ENCODE measurements around the gene HMCN2. TPM values are rescaled to one million over a fixed set of nuclear protein-coding genes. Genes with fewer than 3 reads are reported as not detected.
A peak's percentile ranks its signal among the peaks of the same experiment; 100 is the strongest.

Gene HMCN2
- total RNA-seq, 4 donors from 2014 or later: 1.8 to 46.7 (median 24.4) TPM

DNA sequence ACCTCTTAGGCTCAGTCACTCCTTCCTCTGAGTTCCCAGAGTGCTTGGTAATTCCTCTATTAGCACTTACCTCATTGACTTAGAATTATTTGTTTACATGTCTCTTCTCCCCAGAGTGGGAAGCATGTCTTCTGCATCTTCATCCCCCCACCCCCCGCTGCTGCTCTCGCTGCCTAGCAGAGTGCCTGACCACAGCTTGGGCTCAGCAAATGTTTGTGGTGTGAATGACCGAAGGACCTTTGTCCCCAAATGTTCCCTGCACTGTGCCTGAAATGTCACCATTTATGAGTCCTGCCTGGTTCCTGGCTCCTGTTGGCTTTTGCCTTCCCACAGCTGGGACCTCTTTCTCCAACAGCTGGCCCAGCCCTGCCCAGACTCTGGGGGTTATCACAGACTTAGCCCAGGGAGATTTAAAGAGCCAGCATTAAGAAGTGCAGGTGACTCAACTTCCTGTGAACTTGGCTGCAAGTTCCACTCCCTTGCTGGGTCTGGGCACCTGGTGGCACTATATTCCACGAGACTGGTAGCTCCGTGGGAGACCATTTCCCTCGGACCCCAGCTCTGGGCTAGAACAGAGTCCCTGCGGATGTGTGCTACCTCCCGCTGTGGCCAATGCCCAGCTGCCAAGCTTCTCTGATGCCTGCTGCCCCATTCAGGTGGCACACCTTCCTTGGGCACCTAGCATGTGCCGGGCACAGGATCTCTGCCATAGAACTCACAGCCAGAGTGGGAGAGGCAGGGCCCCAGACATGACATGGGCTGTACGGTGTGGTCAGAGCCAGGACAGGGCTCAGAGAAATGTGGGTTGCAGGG lies 1.8 kb upstream of the HMCN2 start:
- no peak overlapping the region for H3K4me3 ChIP-seq
- H3K27me3 ChIP-seq: no peaks in the 10 kb centered on the region
- H3K4me1 ChIP-seq: peaks cover 0 to 6% of the 10 kb centered on the region in 2 donors
- H3K27ac ChIP-seq: peak overlapping the region in 1 of 2 donors; percentile 14
- no peaks in the 10 kb centered on the region for H3K36me3 ChIP-seq
- no peak for DNase-seq
- TF ChIP-seq POLR2A (IDR thresholded peaks at IDR 0.05): no peak
- TF ChIP-seq, protein P1, sequence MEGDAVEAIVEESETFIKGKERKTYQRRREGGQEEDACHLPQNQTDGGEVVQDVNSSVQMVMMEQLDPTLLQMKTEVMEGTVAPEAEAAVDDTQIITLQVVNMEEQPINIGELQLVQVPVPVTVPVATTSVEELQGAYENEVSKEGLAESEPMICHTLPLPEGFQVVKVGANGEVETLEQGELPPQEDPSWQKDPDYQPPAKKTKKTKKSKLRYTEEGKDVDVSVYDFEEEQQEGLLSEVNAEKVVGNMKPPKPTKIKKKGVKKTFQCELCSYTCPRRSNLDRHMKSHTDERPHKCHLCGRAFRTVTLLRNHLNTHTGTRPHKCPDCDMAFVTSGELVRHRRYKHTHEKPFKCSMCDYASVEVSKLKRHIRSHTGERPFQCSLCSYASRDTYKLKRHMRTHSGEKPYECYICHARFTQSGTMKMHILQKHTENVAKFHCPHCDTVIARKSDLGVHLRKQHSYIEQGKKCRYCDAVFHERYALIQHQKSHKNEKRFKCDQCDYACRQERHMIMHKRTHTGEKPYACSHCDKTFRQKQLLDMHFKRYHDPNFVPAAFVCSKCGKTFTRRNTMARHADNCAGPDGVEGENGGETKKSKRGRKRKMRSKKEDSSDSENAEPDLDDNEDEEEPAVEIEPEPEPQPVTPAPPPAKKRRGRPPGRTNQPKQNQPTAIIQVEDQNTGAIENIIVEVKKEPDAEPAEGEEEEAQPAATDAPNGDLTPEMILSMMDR (IDR thresholded peaks at IDR 0.05): no peak
- intact Hi-C loops (cut with DNase I; ENCODE audit: low total_unique reads): no loop called here
- no peaks in the 10 kb centered on the region for H3K9me3 ChIP-seq

DNA sequence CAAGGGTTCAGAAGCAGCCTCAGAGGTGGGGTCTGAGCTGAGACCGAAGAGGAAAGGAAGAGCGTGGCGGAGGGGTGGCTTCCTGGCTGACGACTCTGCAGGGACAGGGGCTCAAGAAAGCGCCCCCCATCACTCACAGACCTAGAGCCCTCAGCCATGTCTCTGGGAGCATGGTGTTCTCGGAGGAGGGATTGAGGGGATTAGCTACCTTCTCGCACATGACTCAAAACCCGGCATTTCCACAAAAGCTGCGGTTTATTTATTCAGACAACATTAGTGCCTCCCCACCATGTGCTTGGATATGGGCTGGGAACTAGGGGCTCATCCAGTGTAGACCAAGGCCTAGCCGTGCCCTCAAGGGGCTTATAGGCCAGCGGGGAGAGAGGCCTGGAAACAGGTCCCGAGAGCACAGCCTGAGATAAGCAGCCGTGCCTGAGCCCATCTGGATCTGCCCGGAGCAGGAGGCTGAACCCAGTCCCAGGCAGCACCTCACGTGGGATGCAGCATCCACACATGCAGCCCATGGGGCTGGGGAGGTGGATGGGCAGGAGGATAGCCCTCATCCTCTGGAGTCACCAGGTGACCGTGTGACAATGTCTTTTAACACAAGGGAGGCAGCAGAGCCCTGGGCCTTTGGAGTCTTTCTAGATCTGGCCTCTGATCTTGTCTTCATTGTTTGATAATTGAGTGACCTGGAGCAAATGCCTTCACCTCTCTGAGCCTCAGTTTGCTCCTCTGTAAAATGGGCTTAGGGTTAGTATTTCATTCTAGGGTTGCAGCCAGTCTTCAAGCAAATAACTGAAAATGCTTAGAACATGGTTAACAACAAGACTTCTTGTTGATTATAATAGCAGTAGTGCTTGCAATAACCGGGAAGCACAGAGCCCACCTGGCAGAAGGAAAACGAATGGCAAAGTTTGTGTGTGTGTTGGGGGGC lies 878 bp upstream of the HMCN2 start:
- Histone ChIP-seq H3K27ac (peak overlapping the region in 1 of 2 donors; percentile 59), H3K9me3 (no peaks in the 10 kb centered on the region), H3K36me3 (no peaks in the 10 kb centered on the region), H3K4me1 (peaks cover 0 to 6% of the 10 kb centered on the region in 2 donors), H3K4me3 (peak overlapping the region in 1 of 2 donors; percentile 23), H3K27me3 (no peaks in the 10 kb centered on the region)
- no peak for DNase-seq
- intact Hi-C loops (cut with DNase I; ENCODE audit: low total_unique reads): no loop called here
- no peak for TF ChIP-seq POLR2A (IDR thresholded peaks at IDR 0.05)
- TF ChIP-seq, protein P1 (IDR thresholded peaks at IDR 0.05): no peak

DNA sequence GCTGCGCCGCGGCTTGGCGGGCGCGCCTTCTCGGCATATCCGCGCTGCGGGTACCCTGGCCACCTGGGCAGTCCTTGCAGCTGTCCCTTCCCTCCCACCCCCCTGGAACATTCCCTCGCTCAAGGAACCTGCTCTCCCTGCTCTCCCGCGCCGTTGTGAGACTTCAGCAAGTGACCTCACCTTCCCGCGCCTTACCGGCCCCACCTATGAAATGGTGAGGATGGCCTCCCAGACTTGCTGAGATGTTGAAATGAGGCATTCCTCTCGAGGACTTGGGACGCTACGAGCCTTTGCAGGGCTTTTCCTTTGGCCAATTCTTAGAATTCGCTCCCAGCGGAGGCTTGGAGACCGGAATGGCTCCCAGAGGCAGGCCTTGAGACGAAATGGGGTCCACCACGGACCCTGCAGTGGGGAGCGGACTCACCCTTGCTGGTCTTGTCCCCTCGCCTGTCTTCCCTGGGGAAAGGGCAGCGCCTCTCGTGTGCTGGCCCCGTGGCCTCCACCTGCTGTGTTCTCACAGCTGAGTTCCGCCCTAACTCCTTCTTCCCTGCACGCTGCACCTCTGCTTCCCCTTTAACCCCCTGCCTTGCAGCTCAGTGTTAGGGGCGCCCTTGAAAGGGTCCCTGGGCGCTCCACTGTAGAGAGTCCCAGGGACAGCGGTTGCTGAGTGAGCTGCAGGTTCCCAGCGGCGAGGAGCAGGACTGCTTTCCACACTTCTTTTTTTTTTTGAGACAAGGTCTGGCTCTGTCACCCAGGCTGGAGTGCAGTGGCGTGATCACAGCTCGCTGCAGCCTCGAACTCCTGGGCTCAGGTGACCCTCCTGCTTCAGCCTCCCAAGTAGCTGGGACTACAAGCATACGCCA lies 907 bp downstream of the HMCN2 start:
- intact Hi-C loops (cut with DNase I; ENCODE audit: low total_unique reads): no loop called here
- Histone ChIP-seq H3K27ac (peak overlapping the region; percentile 17 to 59), H3K27me3 (no peaks in the 10 kb centered on the region), H3K4me3 (peak overlapping the region; percentile 23 to 32), H3K9me3 (no peaks in the 10 kb centered on the region), H3K36me3 (no peaks in the 10 kb centered on the region), H3K4me1 (peaks cover 0 to 6% of the 10 kb centered on the region in 2 donors)
- no peak for DNase-seq
- no peak for TF ChIP-seq POLR2A (IDR thresholded peaks at IDR 0.05)
- TF ChIP-seq, protein P1 (IDR thresholded peaks at IDR 0.05): no peak

DNA sequence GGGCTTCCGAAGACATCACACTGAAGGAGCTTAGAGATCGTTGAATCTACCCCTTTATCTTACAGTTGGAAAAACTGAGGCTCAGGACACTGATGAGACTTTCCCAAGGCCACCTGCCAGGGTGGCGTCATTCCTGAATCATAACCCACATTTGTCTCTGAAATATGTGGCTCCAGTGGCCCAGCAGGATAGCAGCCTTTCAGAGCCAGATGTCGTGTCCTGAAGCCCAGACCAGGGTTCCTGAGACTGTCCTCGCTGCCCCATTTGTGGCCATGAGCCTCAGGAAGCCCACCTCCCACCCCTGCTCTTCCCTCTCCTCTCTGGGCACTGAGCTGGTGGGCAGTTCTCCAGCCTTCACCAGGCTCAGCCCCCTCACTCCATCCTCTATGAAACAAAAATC lies 2.4 kb downstream of the HMCN2 start:
- Histone ChIP-seq H3K27ac (peak overlapping the region; percentile 25 to 86), H3K27me3 (no peaks in the 10 kb centered on the region), H3K36me3 (no peaks in the 10 kb centered on the region), H3K4me1 (peaks cover 0 to 6% of the 10 kb centered on the region in 2 donors), H3K9me3 (no peaks in the 10 kb centered on the region), H3K4me3 (no peak overlapping the region)
- TF ChIP-seq POLR2A (IDR thresholded peaks at IDR 0.05): no peak
- TF ChIP-seq, protein P1 (IDR thresholded peaks at IDR 0.05): no peak
- intact Hi-C loops (cut with DNase I; ENCODE audit: low total_unique reads): no loop called here
- DNase-seq: no peak

All from uterus (tissue), 4 donors.